MM.1S (cell line): ENCODE results near the gene HNMT.

Source experiments
- EZH2 ChIP-seq: fragments of 300-600 bp; sonication (generic); optimal IDR thresholded peaks from 2 replicates; pipeline ENCODE3; 2017; ENCODE audit warnings: low read depth, mild to moderate bottlenecking, antibody characterized with exemption, low read length, mixed read lengths
- EZH2phosphoT487 ChIP-seq: fragments of 300-600 bp; sonication (generic); IDR thresholded peaks from 2 replicates; pipeline ENCODE4 v1.6.1; 2018; ENCODE audit warnings: antibody characterized with exemption, low read length
- TF ChIP-seq, protein P1 (sequence below): fragments of 300-600 bp; sonication (generic); IDR thresholded peaks from 2 replicates; pipeline ENCODE4 v1.5.1; 2016; ENCODE audit warnings: antibody characterized with exemption, low read length, mixed read lengths

DNA sequence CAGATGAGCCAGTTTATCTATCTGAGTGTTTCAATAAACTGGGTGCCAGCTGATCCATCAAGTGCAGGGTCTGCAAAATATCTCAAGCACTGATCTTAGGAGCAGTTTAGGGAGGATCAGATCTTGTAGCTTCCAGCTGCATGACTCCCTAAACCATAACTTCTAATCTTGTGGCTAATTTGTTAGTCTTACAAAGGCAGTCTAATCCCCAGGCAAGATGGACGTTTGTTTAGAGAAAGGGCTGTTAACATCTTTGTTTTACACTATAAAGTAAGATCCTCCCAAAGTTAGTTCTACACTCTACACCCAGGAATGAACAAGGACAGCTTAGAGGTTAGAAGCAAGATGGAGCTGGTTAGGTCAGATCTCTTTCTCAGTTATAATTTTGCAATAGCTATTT lies 28.7 kb upstream of the HNMT start:
- TF ChIP-seq, protein P1, sequence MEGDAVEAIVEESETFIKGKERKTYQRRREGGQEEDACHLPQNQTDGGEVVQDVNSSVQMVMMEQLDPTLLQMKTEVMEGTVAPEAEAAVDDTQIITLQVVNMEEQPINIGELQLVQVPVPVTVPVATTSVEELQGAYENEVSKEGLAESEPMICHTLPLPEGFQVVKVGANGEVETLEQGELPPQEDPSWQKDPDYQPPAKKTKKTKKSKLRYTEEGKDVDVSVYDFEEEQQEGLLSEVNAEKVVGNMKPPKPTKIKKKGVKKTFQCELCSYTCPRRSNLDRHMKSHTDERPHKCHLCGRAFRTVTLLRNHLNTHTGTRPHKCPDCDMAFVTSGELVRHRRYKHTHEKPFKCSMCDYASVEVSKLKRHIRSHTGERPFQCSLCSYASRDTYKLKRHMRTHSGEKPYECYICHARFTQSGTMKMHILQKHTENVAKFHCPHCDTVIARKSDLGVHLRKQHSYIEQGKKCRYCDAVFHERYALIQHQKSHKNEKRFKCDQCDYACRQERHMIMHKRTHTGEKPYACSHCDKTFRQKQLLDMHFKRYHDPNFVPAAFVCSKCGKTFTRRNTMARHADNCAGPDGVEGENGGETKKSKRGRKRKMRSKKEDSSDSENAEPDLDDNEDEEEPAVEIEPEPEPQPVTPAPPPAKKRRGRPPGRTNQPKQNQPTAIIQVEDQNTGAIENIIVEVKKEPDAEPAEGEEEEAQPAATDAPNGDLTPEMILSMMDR, result no peak
- TF ChIP-seq EZH2, result no peak
- no peak for TF ChIP-seq EZH2phosphoT487
